AG04449 (cell line): ENCODE results near the gene CAMK2B.
A peak's percentile ranks its signal among the peaks of the same experiment; 100 is the strongest.

Experiments used
- CTCF ChIA-PET: fragments of 350-600 bp; formaldehyde crosslinking; extraction: SDS; loops from one replicate; lab custom pipeline; 2021; ENCODE audit warnings: antibody characterized with exemption; lab: Yijun Ruan, JAX
- POLR2A ChIA-PET: fragments of 400-600, 350-600 bp; formaldehyde crosslinking; extraction: SDS; loops from one replicate; lab custom pipeline; 2020; ENCODE audit warnings: antibody characterized with exemption, inconsistent platforms; lab: Yijun Ruan, JAX
- DNase-seq: peaks from one replicate; pipeline ENCODE4 v3.0.0-alpha.2; 2010; ENCODE audit warnings: low read depth, low spot score
- H3K4me3 ChIP-seq: 2 replicates; pipeline ENCODE4 v1.5.1; 2011; ENCODE audit warnings: low read depth, mild to moderate bottlenecking, control low read depth, low read length
- CTCF ChIP-seq: IDR thresholded peaks from one replicate; pipeline ENCODE4 v1.5.1; 2011; ENCODE audit warnings: mild to moderate bottlenecking, moderate library complexity, low read length, control low read depth, inconsistent platforms; ENCODE audit not compliant: insufficient read depth; ENCODE audit errors: missing control alignments

CAMK2B gene

GRCh38 chr7:44308596-44309270, 16.7 kb downstream of the CAMK2B start:
- ChIA-PET CTCF (interaction anchor here (1.2 to 3.0 kb wide), 2 partner anchors 49 to 68 kb away, joined by 3 to 25 read pairs; no protein-coding TSS in a partner anchor), POLR2A (no interaction called here)
- DNase-seq = no peak
- no peak for TF ChIP-seq CTCF
- no peak overlapping the region for H3K4me3 ChIP-seq

GRCh38 chr7:44307905-44308595, 17.3 kb downstream of the CAMK2B start:
- TF ChIP-seq CTCF = no peak
- ChIA-PET POLR2A (no interaction called here), CTCF (interaction anchor here (1.1 to 3.0 kb wide), 3 partner anchors 49 to 236 kb away, joined by 3 to 25 read pairs (median 3); no protein-coding TSS in a partner anchor)
- no peak for DNase-seq
- no peak overlapping the region for H3K4me3 ChIP-seq

GRCh38 chr7:44307301-44307900, 18.0 kb downstream of the CAMK2B start:
- peak; percentile 62 for TF ChIP-seq CTCF
- peak; percentile 10 for DNase-seq
- CTCF ChIA-PET = interaction anchor here (1.1 to 3.0 kb wide), 3 partner anchors 48 to 235 kb away, joined by 3 to 25 read pairs (median 3); no protein-coding TSS in a partner anchor
- no peak overlapping the region for H3K4me3 ChIP-seq
- POLR2A ChIA-PET = no interaction called here

GRCh38 chr7:44306606-44307005, 18.8 kb downstream of the CAMK2B start:
- no peak overlapping the region for H3K4me3 ChIP-seq
- no peak for TF ChIP-seq CTCF
- no peak for DNase-seq
- CTCF ChIA-PET = interaction anchor here (1.5 kb wide), 1 partner anchor 64 kb away, joined by 7 read pairs; no protein-coding TSS in a partner anchor
- POLR2A ChIA-PET = no interaction called here

GRCh38 chr7:44305564-44306507, 19.6 kb downstream of the CAMK2B start:
- CTCF ChIA-PET = interaction anchor here (1.5 kb wide), 1 partner anchor 64 kb away, joined by 7 read pairs; no protein-coding TSS in a partner anchor
- POLR2A ChIA-PET = no interaction called here
- no peak overlapping the region for H3K4me3 ChIP-seq
- no peak for TF ChIP-seq CTCF
- no peak for DNase-seq
